ENCODE data around the gene ALPI. TPM values are rescaled to one million over a fixed set of nuclear protein-coding genes. Genes with fewer than 3 reads are reported as not detected.

ALPI gene
- total RNA-seq, 1 experiment from 2014 or later, result not detected

DNA sequence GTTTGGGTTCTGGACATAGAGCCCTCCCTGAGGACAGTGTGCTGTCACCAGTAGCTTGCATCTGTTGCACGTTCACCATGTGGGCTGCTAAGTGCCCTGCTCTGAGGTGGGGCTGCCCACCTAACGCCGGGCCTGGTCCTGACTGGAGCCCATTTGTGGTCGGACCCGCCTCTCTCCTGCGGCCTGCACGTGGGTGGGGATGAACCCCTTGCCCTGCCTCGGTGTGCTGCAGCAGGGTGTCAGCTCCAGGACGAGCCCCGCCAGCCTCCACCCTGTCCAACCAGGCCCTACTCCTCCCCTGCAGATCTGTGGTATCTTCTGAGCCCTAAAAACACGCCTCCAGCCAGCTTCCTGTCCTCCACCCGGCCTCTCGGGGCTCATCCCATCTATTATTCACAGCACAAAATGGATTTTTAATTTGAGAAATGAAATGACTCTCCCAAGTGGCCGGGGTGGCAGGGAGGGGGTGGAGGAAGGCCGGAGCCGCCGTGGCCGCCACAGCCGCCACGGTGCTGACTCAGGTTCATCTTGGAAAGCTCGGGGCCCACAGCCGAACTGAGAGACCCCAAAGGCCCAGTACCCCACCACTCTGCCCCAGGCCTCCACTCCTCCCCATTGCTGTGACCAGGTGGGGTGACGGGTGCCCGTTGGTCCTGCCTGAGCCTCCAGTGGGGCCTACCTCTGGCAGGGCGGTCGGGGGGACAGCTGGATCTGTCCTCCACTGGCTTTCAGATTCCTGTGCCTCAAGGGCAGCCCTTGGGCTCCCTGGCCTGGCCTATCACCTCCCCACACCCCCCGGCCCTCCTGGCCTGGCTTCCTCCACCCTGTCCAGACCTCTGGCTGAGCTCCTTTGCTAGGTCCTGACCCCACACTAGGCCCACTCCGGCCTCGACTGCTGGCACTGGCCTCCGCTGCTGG, 34.5 kb downstream of the ALPI start:
- POLR2A ChIA-PET, result no interaction called here
- peaks cover 14% of the 10 kb centered on the region for H3K27me3 Mint-ChIP-seq (ENCODE audit: insufficient read depth, unreplicated experiment)

DNA sequence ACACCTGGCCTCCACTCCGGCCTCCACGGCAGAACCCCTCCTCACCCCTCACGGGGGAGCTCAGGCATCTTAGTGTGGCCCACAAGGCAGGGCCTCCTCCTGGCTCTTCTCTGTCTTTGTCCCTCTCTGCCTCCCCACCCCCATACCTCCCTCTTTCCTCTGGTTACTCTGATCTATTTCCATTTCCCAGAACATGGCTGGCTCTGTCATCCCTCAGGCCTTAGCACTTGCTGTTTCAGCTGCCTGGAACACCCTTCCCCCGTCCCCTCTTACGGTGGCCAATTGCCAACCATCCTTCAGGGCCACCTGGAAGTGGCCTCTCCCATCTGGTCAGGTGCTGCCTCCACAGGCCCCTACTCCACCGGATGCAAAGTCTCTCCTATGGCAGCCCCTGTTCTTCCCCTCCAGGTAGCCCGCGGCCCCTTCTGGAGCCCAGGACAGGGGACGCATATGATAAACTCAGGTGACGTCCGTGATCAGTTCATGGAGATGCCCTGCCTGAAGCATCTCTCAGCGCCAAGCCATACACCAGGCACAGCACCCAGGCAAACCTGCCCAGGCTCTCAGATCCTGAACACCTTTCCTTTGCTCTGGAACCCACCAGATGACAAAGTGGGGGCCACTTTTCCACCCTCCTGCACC, 35.3 kb downstream of the ALPI start:
- BruUV-seq (replicated peaks), result no TSS peak
- ChIA-PET CTCF (no interaction called here), POLR2A (no interaction called here)
- TF ChIP-seq, protein P1, sequence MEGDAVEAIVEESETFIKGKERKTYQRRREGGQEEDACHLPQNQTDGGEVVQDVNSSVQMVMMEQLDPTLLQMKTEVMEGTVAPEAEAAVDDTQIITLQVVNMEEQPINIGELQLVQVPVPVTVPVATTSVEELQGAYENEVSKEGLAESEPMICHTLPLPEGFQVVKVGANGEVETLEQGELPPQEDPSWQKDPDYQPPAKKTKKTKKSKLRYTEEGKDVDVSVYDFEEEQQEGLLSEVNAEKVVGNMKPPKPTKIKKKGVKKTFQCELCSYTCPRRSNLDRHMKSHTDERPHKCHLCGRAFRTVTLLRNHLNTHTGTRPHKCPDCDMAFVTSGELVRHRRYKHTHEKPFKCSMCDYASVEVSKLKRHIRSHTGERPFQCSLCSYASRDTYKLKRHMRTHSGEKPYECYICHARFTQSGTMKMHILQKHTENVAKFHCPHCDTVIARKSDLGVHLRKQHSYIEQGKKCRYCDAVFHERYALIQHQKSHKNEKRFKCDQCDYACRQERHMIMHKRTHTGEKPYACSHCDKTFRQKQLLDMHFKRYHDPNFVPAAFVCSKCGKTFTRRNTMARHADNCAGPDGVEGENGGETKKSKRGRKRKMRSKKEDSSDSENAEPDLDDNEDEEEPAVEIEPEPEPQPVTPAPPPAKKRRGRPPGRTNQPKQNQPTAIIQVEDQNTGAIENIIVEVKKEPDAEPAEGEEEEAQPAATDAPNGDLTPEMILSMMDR (IDR thresholded peaks at IDR 0.05; ENCODE audit: unreplicated experiment), result no peak
- H3K9me3 Mint-ChIP-seq (ENCODE audit: unreplicated experiment), result no peaks in the 10 kb centered on the region
- H3K27me3 Mint-ChIP-seq (ENCODE audit: insufficient read depth, unreplicated experiment), result peaks cover 10% of the 10 kb centered on the region
- no peak for DNase-seq (ENCODE audit: unreplicated experiment)
- intact Hi-C loops (cut with micrococcal nuclease), result no loop called here
- no peaks in the 10 kb centered on the region for H3K36me3 Mint-ChIP-seq (ENCODE audit: insufficient read depth, unreplicated experiment)
- H3K4me3 Mint-ChIP-seq (ENCODE audit: unreplicated experiment), result no peak overlapping the region
- H3K27ac Mint-ChIP-seq (ENCODE audit: low read depth, unreplicated experiment), result no peak overlapping the region
- peaks cover 5% of the 10 kb centered on the region for H3K4me1 Mint-ChIP-seq (ENCODE audit: insufficient read depth, unreplicated experiment)

More for the DNA sequence above, 34.5 kb downstream of the ALPI start:
- H3K9me3 Mint-ChIP-seq (ENCODE audit: unreplicated experiment), result no peaks in the 10 kb centered on the region
- H3K4me1 Mint-ChIP-seq (ENCODE audit: insufficient read depth, unreplicated experiment), result peaks cover 5% of the 10 kb centered on the region
- CTCF ChIA-PET, result no interaction called here
- no peak for DNase-seq (ENCODE audit: unreplicated experiment)
- H3K36me3 Mint-ChIP-seq (ENCODE audit: insufficient read depth, unreplicated experiment), result no peaks in the 10 kb centered on the region
- intact Hi-C loops (cut with micrococcal nuclease), result no loop called here
- no peak overlapping the region for H3K27ac Mint-ChIP-seq (ENCODE audit: low read depth, unreplicated experiment)
- H3K4me3 Mint-ChIP-seq (ENCODE audit: unreplicated experiment), result no peak overlapping the region
- no TSS peak for BruUV-seq (replicated peaks)
- TF ChIP-seq, protein P1 (IDR thresholded peaks at IDR 0.05; ENCODE audit: unreplicated experiment), result no peak

DNA sequence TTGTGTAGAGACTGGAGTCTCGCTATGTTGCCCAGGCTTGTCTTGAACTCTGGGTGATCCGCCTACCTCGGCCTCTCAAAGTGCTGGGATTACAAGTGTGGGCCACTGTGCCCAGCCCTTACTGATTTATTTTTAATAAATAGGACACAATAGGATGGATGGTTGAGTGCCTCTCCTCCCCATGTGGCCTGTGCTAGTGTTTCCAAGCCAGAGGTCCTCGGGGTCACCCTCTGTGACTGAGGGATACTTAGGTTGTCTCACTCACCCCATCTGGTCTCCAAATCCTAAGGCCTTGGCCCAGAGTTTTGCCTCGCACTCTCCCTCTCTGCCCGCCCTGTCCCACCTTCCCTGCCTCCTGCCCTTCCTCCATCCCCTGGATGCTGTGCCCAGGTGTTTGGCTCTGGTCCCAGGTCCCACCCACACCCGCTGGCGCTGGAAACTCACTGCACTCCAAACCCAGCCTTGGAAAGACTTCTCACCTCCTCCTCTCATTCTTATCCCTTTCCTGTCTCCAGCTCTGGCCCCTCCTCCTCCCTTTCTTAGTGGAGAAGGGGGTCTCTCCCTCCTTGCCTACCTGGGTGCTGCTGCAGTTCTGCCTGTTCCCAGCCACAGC, 36.4 kb downstream of the ALPI start:
- BruUV-seq (replicated peaks), result no TSS peak
- POLR2A ChIA-PET, result no interaction called here
- CTCF ChIA-PET, result interaction anchor here (0.7 kb wide), 1 partner anchor 928 kb away, joined by 4 read pairs; no protein-coding TSS in a partner anchor
- H3K27ac Mint-ChIP-seq (ENCODE audit: low read depth, unreplicated experiment), result no peak overlapping the region
- no peak for DNase-seq (ENCODE audit: unreplicated experiment)
- peaks cover 10% of the 10 kb centered on the region for H3K27me3 Mint-ChIP-seq (ENCODE audit: insufficient read depth, unreplicated experiment)
- peaks cover 5% of the 10 kb centered on the region for H3K4me1 Mint-ChIP-seq (ENCODE audit: insufficient read depth, unreplicated experiment)
- no peaks in the 10 kb centered on the region for H3K9me3 Mint-ChIP-seq (ENCODE audit: unreplicated experiment)
- TF ChIP-seq, protein P1 (IDR thresholded peaks at IDR 0.05; ENCODE audit: unreplicated experiment), result no peak
- H3K36me3 Mint-ChIP-seq (ENCODE audit: insufficient read depth, unreplicated experiment), result no peaks in the 10 kb centered on the region
- no peak overlapping the region for H3K4me3 Mint-ChIP-seq (ENCODE audit: unreplicated experiment)
- intact Hi-C loops (cut with micrococcal nuclease), result no loop called here

Measured in MCF 10A (cell line).